Forelimb muscle (tissue), 1 donor: ENCODE measurements around the gene ETDC. TPM values are rescaled to one million over a fixed set of nuclear protein-coding genes. Genes with fewer than 3 reads are reported as not detected.

Experiments
- DNase-seq: peaks from one replicate; pipeline ENCODE4 v3.0.0-alpha.2; 2013; ENCODE audit warnings: low read depth
- polyA plus RNA-seq: library from polyadenylated mRNA; unstranded; fragments of 120-200 nt; gene quantifications from one replicate; pipeline ENCODE4 v1.2.1, GENCODE V29; 2013; ENCODE audit not compliant: insufficient read length

The ETDC gene
- polyA plus RNA-seq, 1 donor: not detected

- DNase-seq: no peak
Observed at GRCh38 chrX:135346975-135347374, 37.7 kb downstream of the ETDC start.

- no peak for DNase-seq
Observed at GRCh38 chrX:135347381-135348016, 38.2 kb downstream of the ETDC start.

GRCh38 chrX:135354288-135354687 lies 45.0 kb downstream of the ETDC start:
- no peak for DNase-seq

Other genes starting within 250 kb of the ETDC start
- gene SMIM10L2B, start 210.8 kb upstream of the ETDC start, polyA plus RNA-seq: 9.0 TPM
- not detected for gene ETDB, start 189.0 kb upstream of the ETDC start, polyA plus RNA-seq
- 0.42 TPM for gene CT55, start 138.1 kb upstream of the ETDC start, polyA plus RNA-seq
- gene ETDA, start 57.4 kb upstream of the ETDC start, polyA plus RNA-seq: not detected
- 8.1 TPM for gene ZNF75D, start 34.6 kb downstream of the ETDC start, polyA plus RNA-seq
- gene ZNF449, start 35.3 kb downstream of the ETDC start, polyA plus RNA-seq: 13.8 TPM
- 2.2 TPM for gene SMIM10L2A, start 112.5 kb downstream of the ETDC start, polyA plus RNA-seq
- 11.1 TPM for gene INTS6L, start 211.2 kb downstream of the ETDC start, polyA plus RNA-seq